Right lobe of liver (tissue), 4 donors: ENCODE measurements around the gene PLXNA4.

Source experiments
- CTCF ChIP-seq, 4 donors: fragments of 200-600 bp in 3 of 4; fragments of 450-650 bp in 1 of 4; IDR thresholded peaks; one replicate each; pipeline versions ENCODE4 v1.5.1 to v1.8.0; 2016 to 2022; ENCODE audit warnings: antibody characterized with exemption in 4 of 4, mild to moderate bottlenecking in 2 of 4
- POLR2A ChIP-seq: fragments of 450-650 bp; IDR thresholded peaks from one replicate; pipeline ENCODE4 v1.6.1; 2017; ENCODE audit warnings: antibody characterized with exemption, mild to moderate bottlenecking
- donor health status: DM: no; HTN: no; CAD: no.
- donor health status: DM: no; HTN: no; CAD: no.
- donor health status: DM: no; HTN: yes; CAD: no.

DNA sequence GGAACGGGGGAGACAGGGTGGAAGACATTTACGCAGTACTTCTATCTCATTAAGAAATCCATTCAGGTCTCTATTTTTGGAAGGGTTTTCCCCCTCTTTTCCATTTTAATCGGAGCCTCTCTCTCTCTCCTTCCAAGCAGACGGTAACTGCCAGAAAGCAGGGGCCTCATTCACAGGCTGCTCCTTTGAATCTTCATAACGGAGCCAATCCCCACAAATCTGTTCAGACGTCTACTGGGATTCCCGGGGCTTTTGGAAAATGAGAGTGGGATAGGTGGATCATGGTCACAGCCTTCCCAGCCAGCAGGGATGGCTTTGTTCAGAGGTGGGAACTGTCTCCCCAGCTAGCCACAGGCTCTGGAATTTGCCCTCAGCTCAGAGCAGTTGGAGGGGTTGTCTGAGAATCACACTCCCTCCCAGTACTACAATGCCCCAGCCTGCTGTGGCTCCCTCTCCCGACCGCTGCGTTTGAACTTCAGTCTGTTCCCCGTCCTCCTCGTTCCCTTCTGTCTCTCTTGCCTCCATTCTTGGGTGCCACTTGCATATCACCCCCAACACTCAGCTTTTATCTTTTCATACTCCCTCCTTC lies 413.6 kb downstream of the PLXNA4 start:
- no peak for TF ChIP-seq CTCF (IDR thresholded peaks at IDR 0.05)
- TF ChIP-seq POLR2A, result no peak
